ENCODE measurements around the gene ENTPD3.

The ENTPD3 gene, protein sequence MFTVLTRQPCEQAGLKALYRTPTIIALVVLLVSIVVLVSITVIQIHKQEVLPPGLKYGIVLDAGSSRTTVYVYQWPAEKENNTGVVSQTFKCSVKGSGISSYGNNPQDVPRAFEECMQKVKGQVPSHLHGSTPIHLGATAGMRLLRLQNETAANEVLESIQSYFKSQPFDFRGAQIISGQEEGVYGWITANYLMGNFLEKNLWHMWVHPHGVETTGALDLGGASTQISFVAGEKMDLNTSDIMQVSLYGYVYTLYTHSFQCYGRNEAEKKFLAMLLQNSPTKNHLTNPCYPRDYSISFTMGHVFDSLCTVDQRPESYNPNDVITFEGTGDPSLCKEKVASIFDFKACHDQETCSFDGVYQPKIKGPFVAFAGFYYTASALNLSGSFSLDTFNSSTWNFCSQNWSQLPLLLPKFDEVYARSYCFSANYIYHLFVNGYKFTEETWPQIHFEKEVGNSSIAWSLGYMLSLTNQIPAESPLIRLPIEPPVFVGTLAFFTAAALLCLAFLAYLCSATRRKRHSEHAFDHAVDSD

DNA sequence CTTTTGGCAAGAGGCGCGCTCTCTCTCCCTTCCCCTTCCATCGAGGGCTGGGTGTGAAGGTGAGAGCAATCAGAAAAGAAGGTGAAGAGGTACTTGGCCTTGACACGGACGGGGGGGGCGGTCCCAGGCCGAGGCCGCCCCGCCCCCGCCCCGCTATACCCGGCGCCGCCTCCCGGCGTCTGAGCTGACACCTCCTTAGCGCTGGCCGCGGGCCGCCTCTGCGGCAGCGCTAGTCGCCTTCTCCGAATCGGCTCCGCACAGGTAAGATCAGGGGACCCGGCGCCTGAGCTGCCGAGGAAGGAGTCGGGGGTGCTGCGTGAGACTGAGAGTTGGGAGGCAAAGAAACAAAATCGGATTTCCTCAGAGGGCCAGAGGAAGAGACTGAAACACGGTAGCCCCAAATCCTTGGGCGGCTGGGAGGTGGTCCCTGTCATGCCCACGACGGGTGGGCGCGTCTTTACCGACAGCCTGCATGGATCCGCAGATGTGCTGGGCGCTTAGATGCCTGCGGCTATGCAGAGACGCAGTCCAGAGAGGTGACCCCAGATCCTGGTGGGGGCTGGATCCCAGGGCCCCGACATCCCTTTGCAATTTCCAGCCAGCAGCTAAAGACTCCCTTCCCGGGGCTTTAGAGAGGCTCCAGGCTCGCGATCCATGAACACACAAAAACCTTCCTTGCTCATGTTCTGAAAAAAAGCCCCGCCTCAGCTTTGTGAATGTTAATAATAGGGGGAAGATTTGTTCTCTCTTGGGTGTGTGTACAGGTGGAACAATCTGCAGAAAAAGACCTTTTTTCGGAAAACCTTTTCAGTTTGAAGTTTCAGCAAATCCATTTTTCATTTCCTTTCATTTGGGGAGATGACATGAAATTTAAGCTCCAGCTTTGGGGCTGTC is at the start of gene ENTPD3:
Gene ENTPD3, plus strand, starts transcription at position 184 of the 894 bp plus-strand sequence. CDS start 874 bp downstream, outside the sequence.
- DNase-seq, result no peak

DNA sequence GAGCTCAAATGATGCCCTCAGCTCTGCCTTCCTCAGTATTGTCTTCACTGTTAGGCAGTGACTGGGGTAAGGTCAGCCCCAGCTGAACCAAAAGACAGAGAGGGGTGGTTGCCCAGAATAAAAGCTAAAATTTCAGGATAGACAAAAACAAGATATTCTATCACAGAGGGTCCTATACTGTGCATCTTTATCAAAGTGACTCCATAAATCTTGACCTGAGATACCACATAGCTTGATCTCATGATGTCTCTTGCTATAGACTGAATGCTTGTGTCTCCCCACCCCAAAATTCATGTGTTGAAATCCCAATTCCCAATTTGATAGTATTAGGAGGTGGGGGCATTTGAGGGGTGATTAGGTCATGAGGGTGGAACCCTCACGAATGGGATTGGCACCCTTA is 47.1 kb upstream of the ENTPD3 start:
- DNase-seq, result no peak

DNA sequence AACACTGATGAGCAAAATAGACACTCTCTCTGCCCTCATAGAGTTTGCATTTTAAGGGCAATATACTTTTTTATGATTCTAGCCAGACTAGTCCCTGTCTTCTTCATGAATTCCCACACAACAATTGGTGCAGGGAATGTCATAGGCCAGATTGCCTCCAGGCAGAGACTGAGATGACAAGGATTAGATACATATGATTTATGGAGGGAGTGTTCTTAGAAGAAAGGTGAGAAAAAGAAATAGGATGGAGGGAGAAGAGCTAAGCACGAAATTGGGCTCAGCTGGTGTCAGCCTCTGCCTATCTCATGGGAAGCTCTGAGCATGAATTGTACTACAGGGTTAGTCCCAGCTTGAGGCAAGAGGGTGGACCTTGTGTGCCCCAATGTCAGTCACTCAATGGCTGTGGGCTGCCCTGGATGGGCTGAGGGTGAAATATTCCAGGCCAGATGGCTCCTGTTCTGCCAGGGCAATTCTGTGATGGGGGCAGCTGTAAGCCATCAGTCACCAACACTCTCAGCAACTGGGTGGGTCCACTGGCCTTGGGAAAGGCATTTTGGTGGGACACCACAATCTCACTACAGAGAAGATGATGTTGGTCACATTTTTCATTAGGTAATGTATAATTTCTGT is 46.3 kb upstream of the ENTPD3 start:
- DNase-seq, result no peak

DNA sequence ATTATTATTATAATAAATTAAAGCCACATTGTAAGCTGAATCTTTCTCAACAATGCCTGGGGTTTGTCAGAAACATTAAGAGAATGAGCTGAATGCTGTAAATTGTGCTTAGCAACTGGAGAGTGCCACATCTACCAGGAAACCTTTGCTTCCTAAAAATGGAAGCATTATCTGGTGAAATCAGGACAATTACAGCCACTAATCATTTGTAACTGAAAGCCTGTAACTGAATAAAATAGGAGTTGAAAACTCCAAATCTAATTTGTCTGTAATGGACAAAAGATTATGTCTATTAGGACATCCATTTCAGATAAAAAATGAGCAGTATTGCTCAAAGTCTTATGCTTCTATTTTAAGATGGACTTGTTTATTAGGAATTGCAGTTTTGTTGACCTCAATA is 45.3 kb upstream of the ENTPD3 start:
- DNase-seq, result no peak

DNA sequence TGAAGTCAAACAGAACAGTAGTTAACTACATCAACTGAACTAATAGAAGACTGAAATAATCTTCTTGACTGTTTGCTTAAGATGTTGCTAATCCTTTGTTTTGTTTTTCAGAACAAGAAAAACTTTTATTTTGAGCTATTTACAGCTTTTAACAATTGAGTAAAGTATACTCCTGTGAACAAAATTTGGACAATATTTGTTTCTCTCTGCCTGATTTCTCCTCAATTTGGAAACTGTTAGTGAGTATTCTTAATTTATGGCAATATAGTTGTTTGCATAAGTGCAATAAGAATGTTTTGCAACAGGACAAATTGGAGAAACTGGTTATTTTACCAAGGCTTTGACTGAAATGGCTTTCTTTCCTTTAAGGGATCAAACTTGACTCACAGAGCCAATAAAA is 36.5 kb upstream of the ENTPD3 start:
- no peak for DNase-seq

DNA sequence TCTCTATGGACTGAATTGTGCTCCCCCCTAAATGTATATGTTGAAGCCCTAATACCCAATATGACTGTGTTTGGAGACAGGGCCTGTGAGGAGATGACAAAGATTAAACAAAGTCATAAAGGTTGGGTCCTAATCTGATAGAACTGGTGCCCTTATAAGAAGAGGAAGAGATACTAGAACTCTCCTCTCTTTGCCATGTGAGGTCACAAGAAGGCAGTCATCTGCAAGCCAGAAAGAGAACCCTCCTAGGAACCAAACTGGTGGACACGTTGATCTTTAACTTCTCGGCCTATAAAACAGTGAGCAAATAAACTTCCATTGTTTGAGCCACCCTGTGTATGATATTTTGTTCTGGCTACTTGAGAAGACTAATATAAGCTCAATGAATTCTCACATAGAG is 31.6 kb upstream of the ENTPD3 start:
- DNase-seq, result no peak

DNA sequence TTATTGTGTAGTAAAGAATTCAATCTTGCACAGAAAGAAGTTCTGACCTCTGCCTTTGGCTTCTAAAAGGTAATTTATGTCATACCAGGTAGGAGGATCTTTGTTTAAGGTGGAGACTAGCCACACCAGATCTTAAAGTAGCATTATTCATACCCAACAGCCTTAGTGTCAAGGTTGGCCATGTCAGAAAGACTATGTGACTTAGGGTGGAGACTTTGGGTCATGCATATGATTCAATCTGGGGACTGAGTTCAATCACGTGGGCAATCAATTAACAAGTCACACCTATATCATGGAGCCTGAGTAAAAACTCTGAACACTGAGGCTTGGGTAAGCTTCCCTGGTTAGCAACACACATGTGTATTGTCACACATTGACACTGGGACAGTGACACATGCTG is 28.5 kb upstream of the ENTPD3 start:
- DNase-seq, result no peak

DNA sequence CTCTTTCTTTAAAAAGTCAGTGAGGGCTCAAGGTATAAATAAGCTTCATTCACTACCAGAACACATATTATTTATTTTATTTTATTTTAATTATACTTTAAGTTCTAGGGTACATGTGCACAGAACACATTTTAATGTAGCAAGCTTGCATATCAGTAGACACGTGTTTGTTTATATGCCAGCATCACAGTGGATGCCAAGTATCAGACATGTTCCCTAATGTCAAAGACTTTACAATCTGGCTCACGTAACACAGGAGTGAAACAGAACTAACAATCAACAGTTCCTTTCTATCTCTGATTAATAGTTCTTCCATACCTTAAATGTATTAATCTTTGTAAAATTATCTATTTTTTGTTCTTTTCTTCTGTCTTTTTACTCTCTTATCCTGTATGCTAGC is 23.3 kb upstream of the ENTPD3 start:
- DNase-seq, result no peak

DNA sequence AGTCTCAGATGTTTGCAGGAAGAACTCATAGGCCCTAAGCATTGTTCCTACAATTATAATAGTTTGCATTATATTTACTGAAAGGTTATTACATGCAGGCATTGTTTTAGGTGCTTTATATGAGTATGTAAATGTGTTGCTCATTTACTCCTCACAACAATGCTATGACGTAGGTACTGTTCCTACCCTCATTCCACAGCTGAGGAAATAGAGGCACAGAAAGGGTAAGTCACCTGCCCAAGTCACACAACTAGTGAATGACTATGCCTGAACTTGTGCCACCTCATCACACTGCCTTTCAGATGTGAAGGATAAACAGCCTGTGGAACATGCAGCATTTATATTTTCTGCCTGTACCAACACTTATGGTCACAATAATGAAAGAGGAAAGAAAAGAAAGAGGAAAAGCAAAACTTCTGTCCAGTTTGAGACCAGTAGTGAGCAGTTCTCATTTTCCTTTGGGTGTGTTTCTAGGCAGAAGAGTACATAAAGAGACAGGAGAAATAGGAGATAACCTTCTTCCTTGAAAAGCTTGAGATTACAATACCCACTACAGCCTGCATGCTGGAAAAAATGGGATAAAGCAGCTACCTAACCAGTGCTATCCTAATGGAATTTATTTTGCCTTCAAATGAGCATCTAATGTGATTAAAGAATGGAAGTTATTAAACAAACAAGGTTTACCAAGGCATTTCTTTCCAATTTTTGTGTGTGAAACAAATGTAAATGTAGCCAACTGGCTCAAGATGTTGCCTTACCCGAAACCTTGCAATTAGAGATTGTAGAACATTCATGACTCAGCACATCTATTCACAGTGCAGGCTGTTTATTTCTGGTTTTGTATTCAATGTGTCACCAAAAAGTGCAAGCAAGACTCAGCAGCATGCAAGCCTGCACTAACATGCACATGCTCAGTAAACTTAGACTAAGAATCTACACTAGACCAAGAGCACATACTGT is 20.5 kb upstream of the ENTPD3 start:
- DNase-seq, result no peak

DNA sequence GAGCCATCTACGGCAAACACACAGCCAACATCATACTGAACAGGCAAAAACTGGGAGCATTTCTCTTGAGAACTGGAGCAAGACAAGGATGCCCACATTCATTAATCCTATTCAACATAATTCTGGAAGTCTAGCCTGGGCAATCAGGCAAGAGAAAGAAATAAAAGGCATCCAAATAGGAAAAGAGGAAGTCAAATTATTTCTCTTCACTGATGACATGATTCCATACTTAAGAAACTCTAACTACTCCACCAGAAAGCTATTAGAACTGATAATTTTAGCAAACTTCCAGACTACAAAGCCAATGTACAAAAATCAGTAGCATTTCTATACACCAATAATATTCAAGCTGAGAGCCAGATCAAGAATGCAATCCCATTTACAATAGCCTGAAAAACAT is 17.3 kb upstream of the ENTPD3 start:
- DNase-seq, result no peak

DNA sequence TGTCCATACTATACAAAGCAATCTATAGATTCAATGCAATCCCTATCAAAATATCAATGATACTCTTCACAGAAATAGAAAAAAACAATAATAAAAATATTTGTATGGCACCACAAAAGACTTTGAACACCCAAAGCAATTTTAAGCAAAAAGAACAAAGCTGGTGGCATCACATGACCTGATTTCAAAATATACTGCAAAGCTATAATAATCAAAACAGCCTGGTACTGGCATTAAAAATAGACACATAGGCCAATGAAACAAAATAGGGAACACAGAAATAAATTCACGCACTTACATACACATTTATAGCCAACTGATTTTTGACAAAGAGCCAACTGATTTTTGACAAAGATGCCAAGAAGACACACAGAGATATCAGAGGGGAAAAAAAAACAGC is 9.2 kb upstream of the ENTPD3 start:
- no peak for DNase-seq

DNA sequence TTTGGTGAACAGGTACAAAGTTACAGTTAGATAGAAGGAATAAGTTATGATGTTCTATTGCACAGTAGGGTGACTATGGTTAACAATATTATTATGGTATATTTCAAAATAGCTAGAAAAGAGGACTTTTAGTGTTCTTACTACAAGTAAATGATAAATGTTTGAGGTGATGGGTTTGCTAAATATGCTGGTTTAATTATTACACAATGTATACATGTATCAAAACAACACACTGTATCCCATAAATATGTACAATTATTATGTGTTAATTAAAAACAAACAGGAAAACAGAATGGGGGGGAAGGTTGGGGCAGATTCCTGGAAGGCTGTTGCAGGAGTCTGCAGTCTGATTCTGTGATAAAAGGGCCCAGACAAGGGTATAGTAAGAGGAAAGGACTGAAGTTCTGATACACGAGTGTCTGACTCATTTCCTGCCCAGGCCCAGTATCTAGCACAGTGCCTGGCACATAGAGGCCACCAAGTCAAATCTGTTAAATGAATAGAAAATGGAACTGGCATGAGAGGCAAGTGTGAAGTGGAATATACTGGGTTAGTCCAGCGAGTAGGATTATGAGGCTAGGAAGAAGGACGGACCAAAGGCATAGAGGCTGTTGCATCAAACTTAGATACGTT is 7.2 kb upstream of the ENTPD3 start:
- no peak for DNase-seq

DNA sequence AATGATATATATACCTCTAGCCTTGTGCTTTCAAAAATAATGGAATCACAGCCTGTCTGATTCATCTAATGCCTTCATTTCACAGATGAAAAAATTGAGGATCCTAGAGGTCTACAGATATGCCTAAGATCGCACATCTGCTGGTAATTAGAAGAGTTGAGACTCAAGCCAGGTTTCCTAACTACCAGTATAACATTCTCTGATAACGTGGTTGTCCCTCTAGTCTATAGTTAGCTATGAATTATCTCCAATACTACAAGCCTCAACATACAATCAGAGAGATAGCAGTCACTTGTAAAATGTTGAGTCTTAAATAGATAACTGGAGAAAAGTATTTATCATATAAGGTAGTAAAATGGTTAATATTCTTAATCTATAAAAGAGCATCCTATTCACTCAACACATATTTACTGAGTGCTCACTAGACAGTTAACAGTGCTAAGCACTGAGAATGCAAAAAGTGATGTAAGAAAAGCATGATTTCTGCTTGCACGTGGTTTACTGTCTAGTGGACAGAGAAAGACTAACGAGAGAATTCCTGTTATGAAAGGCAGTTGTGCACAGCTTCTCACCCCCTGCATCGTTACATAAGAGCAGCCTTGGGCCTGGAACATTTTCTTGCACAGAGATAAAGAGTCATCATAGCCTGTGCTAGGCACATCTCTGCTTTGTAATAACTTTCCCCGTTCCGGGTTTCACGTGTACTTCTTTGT is 4.9 kb upstream of the ENTPD3 start:
- DNase-seq, result no peak

DNA sequence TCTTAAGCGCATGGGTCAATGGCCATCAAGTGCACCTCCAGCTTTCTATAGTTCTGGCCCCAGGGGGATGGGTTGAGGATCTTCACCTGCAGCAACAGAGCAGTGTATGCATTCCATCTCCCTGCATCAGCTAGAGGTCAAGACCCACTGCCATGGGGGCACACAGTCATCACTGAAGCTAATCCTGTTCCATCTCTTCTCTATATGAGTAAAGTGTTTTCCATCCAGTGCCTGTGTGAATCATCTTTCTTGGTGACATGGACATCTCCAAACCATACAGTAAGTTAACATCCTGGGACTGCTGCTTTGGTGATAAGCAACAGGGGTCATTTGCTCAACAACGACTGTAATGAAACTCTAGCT is 4.4 kb upstream of the ENTPD3 start:
- no peak for DNase-seq

DNA sequence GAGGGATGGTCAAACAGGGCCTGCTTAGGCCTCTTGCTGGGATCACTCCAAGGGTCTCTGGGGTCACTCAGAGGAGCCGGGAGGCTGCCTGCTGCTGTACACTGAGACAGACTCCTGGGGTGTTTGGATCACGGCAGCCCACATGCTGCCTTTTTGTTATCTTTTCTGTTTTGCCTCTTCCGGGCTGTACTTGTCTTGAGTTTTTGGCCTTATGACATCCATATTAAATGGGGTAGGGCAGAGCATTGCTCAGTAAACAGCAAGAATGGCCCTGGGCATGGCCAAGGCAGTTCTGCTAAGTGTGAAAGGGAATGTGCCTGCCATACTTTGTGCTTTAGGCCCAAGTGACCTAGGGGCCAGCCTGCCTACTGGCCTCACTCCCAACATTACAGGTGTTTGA is 771 bp upstream of the ENTPD3 start:
- DNase-seq, result no peak

DNA sequence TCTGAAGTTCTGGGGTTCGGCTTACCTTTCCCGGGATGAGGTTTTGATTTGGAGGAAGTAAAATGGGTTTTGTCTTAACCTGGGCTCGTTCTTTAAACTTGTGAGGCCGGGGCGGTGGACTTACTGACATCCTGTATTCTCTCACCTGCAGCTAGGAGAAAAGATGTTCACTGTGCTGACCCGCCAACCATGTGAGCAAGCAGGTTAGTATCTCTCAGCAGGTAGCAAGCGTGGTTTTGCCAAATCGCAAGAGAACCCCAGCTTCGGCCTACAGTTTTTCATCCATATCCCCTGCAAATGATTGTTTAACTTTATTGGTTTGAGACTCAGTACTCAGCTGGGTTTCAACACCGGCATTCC is 891 bp downstream of the ENTPD3 start:
- no peak for DNase-seq

DNA sequence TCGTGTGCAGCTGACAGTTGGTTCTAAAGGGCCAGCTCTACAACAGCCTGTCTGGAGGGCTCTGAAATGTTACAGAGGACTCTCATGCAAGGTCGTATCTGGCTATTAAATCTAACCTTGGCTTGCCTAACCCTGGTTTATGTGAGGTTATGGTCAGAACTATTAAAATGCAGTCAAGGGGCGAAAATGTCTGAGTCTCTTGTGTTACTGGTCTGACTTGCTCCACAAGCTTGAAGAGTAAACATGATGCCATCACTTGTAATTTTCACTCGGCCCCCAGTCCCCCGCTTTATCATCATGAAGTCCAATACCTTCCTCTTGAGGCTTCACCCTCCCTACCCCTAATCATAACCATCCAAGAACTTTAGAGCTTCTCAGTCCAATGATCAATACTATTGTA is 9.4 kb downstream of the ENTPD3 start:
- no peak for DNase-seq

DNA sequence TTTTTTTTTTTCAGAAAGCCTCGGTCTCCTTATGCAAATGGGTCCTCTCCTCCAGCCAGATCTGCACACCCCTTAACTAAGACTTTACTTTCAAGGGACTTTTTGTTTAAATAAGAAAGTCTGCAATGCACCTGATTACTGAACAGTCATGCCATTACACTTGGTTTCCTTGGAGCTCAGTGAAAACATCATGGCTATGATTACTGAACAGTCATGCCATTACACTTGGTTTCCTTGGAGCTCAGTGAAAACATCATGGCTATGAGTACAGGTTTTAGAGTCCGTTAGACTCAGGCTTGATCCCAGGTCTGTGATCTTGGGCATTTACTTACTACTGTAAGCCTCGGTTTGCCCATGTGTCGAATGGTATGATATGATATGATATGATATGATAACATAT is 10.1 kb downstream of the ENTPD3 start:
- DNase-seq, result no peak

DNA sequence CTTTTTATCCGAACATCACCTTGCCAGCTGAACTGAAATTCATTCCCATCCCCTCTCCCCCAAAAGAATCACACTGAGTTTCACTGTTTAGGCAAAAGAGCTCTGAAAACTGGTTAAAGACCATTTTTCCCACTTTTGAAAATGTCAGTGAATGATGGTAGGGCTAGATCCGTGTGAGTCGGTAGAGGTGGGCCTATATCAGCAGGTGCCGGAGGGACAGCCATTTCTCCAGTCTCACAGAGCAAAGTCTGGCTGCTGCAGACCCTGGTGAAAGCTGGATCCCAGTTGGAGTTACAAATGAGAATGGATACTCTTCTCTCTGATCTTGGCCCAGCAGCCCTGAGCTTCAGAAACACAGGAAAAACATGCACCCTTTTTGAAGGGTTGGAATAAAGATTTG is 10.9 kb downstream of the ENTPD3 start:
- DNase-seq, result no peak

DNA sequence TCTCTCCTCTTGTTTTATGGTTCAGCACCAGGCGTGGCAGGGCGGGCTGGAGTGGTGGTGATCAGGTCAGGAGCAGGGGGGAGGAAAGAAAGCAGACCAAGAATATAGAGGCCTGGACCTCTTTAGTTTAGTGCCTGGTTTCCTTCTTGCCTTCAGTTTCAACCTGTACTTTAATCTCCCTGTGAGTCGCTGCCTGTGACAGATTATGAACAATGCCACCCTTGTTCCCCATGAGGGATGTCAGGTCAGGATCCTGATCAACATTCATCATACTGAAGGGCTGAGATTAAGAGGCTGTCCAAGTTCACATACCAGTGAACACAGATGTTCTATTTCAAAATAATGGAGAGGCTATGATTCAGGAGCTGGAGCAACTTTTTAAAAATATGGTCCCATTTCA is 11.4 kb downstream of the ENTPD3 start:
- DNase-seq, result no peak

DNA sequence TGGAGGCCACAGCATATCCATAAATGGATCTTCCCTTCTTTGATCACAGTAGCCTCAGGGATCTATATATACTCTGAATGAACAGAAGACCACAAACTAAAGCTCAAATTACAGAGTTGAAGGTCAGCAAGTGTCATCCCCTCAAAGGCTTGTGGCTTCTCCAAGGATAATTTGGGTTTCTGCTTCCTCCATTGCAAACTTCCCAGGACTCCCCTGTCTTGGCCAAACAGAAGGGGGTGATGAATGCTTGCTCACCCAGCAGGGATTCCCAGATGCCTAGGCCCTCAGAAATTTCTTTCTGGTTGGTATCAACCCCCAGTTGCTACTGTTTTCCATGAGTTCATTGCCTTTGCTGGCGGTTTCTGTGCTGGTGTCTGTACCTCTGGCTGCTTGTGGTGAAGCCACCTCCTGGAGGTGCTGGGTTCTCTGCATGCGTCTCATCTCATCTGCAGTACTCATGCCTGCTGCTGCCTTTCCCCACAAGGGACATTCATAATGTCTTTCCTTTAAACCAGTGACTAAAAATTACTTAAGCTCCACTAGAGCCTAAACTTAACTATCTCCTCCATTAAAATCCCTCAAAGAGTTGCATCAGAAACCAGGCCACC is 17.7 kb downstream of the ENTPD3 start:
- no peak for DNase-seq
